KMS-11 (cell line): ENCODE measurements around the gene GRHL1.

ENCODE experiments used
- H2AFZ ChIP-seq: fragments of 200-600 bp; sonication (generic); 2 replicates; pipeline ENCODE4 v1.6.1; 2016; ENCODE audit warnings: antibody characterized with exemption, mixed run types, low read depth
- H3K27ac ChIP-seq: fragments of 200-600 bp; sonication (generic); 2 replicates; pipeline ENCODE4 v1.6.1; 2016; ENCODE audit warnings: mild to moderate bottlenecking, mixed run types
- H3K27me3 ChIP-seq: fragments of 200-600 bp; sonication (generic); 2 replicates; pipeline ENCODE4 v1.6.1; 2017; ENCODE audit warnings: mild to moderate bottlenecking, low read depth, mixed run types, moderate library complexity; ENCODE audit not compliant: insufficient read depth
- H3K36me3 ChIP-seq: fragments of 200-600 bp; sonication (generic); 2 replicates; pipeline ENCODE4 v1.6.1; 2017; ENCODE audit warnings: mild to moderate bottlenecking, mixed run types; ENCODE audit not compliant: insufficient read depth
- H3K4me1 ChIP-seq: fragments of 200-600 bp; sonication (generic); 2 replicates; pipeline ENCODE4 v1.6.1; 2016; ENCODE audit warnings: mild to moderate bottlenecking, low read depth, mixed run types; ENCODE audit not compliant: poor library complexity, severe bottlenecking
- H3K4me2 ChIP-seq: fragments of 200-600 bp; sonication (generic); 2 replicates; pipeline ENCODE4 v1.7.0; 2016; ENCODE audit warnings: mild to moderate bottlenecking, mixed run types
- H3K4me3 ChIP-seq: fragments of 200-600 bp; sonication (generic); IDR thresholded peaks from 2 replicates; pipeline ENCODE4 v1.6.1; 2017; ENCODE audit warnings: low read depth, low read length, mixed read lengths; ENCODE audit not compliant: insufficient read depth
- H3K79me2 ChIP-seq: fragments of 200-600 bp; sonication (generic); 2 replicates; pipeline ENCODE4 v1.6.1; 2016; ENCODE audit warnings: low read depth, mixed run types; ENCODE audit not compliant: insufficient read depth
- H3K9ac ChIP-seq: fragments of 200-600 bp; sonication (generic); 2 replicates; pipeline ENCODE4 v1.6.1; 2016; ENCODE audit warnings: mild to moderate bottlenecking, mixed run types
- H4K20me1 ChIP-seq: fragments of 200-600 bp; sonication (generic); 2 replicates; pipeline ENCODE4 v1.6.1; 2016; ENCODE audit warnings: mild to moderate bottlenecking, mixed run types; ENCODE audit not compliant: insufficient read depth
- CTCF ChIP-seq: fragments of 200-600 bp; sonication (generic); conservative IDR thresholded peaks from 2 replicates; pipeline ENCODE4 v1.6.1; 2017; ENCODE audit warnings: low read depth, mild to moderate bottlenecking, antibody characterized with exemption, low read length, moderate library complexity, mixed read lengths

The GRHL1 gene

GRCh38 chr2:9951522-9952285 lies at the start of gene GRHL1:
Gene GRHL1, plus strand, starts transcription at chr2:9951693. Its CDS starts 141 bp downstream, at chr2:9951834.
- Histone ChIP-seq H3K9ac (peak within 1 kb of the TSS; percentile 39; the same call in 1 of the 2 replicates), H3K27ac (no peak within 1 kb of the TSS), H3K4me3 (peak within 1 kb of the TSS; percentile 28), H2AFZ (peak within 1 kb of the TSS; percentile 90), H3K27me3 (peaks cover 3% of the 10 kb centered on the region; the same call in 1 of the 2 replicates), H3K36me3 (no peaks in the 10 kb centered on the region), H3K79me2 (no peaks in the 10 kb centered on the region), H3K4me2 (peak within 1 kb of the TSS; percentile 78), H4K20me1 (no peaks in the 10 kb centered on the region), H3K4me1 (peaks cover 5% of the 10 kb centered on the region)
- no peak for TF ChIP-seq CTCF

- Histone ChIP-seq H3K4me2 (no peak overlapping the region), H3K4me1 (no peaks in the 10 kb centered on the region), H2AFZ (no peak overlapping the region), H3K4me3 (no peak overlapping the region), H3K27me3 (no peaks in the 10 kb centered on the region), H4K20me1 (no peaks in the 10 kb centered on the region), H3K79me2 (no peaks in the 10 kb centered on the region), H3K9ac (no peak overlapping the region), H3K27ac (no peak overlapping the region), H3K36me3 (no peaks in the 10 kb centered on the region)
- no peak for TF ChIP-seq CTCF
Observed at GRCh38 chr2:9905413-9905812, 46.1 kb upstream of the GRHL1 start.

GRCh38 chr2:9907402-9907801 lies 44.1 kb upstream of the GRHL1 start:
- no peak overlapping the region for H3K27ac ChIP-seq
- no peaks in the 10 kb centered on the region for H3K4me1 ChIP-seq
- no peak overlapping the region for H2AFZ ChIP-seq
- H3K27me3 ChIP-seq = no peaks in the 10 kb centered on the region
- H3K79me2 ChIP-seq = no peaks in the 10 kb centered on the region
- no peak overlapping the region for H3K4me2 ChIP-seq
- no peak overlapping the region for H3K4me3 ChIP-seq
- TF ChIP-seq CTCF = no peak
- H3K36me3 ChIP-seq = no peaks in the 10 kb centered on the region
- H3K9ac ChIP-seq = no peak overlapping the region
- H4K20me1 ChIP-seq = no peaks in the 10 kb centered on the region

GRCh38 chr2:9908639-9909038 lies 42.9 kb upstream of the GRHL1 start:
- no peak overlapping the region for H3K4me2 ChIP-seq
- H3K79me2 ChIP-seq = no peaks in the 10 kb centered on the region
- H3K9ac ChIP-seq = no peak overlapping the region
- H3K36me3 ChIP-seq = no peaks in the 10 kb centered on the region
- peaks cover 6% of the 10 kb centered on the region for H3K4me1 ChIP-seq
- H2AFZ ChIP-seq = no peak overlapping the region
- H3K27ac ChIP-seq = no peak overlapping the region
- no peak for TF ChIP-seq CTCF
- H3K27me3 ChIP-seq = no peaks in the 10 kb centered on the region
- H3K4me3 ChIP-seq = no peak overlapping the region
- no peaks in the 10 kb centered on the region for H4K20me1 ChIP-seq
